Measurements from ENCODE around the gene DPP10.

DPP10 gene

DNA sequence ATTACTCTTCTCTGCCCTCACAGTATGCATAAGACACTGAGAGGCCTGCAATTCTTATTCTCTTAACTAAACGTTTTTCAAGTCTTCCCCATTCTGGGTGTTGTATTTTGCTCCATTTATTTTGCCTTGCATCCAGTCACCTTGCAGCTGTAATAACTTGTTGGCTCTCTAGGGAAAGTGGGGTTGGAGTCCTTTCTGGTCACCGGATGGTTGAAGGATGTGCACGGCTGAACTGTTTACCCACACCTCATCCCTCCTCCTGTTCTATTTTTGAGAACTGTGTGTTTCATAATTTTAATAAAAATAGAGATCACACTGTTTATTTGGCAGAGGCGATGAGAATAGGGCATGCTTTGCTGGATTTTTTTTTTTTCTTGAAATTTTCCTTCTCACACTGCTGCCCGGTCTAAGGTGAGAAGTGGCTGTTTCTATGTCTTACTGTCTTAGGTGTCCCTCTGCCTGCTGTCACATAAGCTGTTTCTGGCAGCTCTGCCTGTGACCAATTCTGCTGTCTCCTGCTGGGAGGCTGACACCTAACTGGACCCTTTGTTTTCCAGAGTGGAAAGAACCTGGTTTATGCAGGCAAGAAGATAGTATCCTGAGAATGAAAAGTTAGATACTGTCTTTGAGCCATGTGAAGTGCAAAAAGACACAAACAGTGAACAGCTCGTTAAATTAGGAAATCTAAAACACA lies 342.6 kb downstream of the DPP10 start:
- no peak overlapping the region for H3K4me3 ChIP-seq (ENCODE audit: control insufficient read depth, low read depth, low read length)
- TF ChIP-seq, protein P1, sequence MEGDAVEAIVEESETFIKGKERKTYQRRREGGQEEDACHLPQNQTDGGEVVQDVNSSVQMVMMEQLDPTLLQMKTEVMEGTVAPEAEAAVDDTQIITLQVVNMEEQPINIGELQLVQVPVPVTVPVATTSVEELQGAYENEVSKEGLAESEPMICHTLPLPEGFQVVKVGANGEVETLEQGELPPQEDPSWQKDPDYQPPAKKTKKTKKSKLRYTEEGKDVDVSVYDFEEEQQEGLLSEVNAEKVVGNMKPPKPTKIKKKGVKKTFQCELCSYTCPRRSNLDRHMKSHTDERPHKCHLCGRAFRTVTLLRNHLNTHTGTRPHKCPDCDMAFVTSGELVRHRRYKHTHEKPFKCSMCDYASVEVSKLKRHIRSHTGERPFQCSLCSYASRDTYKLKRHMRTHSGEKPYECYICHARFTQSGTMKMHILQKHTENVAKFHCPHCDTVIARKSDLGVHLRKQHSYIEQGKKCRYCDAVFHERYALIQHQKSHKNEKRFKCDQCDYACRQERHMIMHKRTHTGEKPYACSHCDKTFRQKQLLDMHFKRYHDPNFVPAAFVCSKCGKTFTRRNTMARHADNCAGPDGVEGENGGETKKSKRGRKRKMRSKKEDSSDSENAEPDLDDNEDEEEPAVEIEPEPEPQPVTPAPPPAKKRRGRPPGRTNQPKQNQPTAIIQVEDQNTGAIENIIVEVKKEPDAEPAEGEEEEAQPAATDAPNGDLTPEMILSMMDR (conservative IDR thresholded peaks at IDR 0.05; ENCODE audit: control insufficient read depth, insufficient read depth, low read depth, low read length): no peak
- DNase-seq (ENCODE audit: low read depth): no peak

DNA sequence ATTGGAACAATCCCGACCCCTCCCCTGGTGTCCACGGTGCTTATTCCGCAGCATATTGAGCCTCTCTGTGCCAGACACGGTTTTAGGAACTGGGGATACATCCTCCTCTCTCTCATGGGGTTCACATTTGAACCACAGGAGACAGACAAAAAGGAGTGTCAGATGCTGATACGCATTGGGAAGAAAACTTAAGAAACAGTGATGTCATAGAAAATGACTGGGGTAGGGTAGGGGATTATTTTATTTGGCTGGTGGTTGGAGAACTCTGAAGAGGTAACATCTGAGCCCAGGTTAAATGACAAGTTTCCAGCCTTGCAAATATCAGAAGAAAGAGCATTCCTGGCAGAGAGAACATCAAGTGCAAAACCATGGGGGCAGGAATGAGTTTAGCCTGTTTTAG lies 344.5 kb downstream of the DPP10 start:
- TF ChIP-seq, protein P1 (conservative IDR thresholded peaks at IDR 0.05; ENCODE audit: control insufficient read depth, insufficient read depth, low read depth, low read length): no peak
- no peak overlapping the region for H3K4me3 ChIP-seq (ENCODE audit: control insufficient read depth, low read depth, low read length)
- no peak for DNase-seq (ENCODE audit: low read depth)

DNA sequence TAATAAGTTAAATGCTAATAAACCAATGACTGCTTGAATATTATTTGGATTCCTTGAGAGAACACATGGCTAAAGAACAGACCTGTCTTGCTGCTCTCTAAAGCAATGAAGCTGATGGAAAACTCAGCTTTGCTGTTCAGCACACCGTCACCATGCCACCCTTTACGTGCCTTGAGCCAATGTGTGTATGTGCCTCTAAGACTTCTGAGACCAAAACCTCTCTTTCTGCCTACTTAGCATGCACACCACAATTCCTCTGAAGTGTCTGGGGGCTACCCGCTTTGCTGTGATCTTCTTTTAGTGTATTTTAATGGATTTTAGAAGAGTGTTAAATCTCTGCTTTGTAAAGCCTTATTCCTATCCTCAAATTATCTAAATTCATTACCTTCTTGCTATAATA lies 345.0 kb downstream of the DPP10 start:
- TF ChIP-seq, protein P1 (conservative IDR thresholded peaks at IDR 0.05; ENCODE audit: control insufficient read depth, insufficient read depth, low read depth, low read length): no peak
- no peak for DNase-seq (ENCODE audit: low read depth)

DNA sequence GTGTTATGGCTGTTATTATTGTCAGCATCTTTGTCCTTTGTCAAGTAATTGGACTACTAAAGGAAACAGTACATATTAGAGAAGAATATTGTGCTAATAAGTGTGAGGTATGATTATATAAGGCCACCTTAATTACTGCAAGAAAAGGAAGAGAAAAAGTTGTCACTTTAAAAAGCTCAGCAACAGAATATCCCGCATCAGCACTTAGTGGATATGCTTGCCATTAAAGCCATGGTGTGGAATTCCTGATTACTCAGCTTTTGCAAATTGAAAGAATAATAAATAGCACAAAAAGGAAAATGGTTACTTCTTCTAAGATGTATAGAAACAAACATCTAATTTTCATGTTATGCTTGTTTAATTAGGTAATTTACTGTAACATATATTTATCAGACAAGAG lies 347.5 kb downstream of the DPP10 start:
- no peak for DNase-seq (ENCODE audit: low read depth)
- H3K4me3 ChIP-seq (ENCODE audit: control insufficient read depth, low read depth, low read length): no peak overlapping the region
- TF ChIP-seq, protein P1 (conservative IDR thresholded peaks at IDR 0.05; ENCODE audit: control insufficient read depth, insufficient read depth, low read depth, low read length): no peak

More for the DNA sequence above, 345.0 kb downstream of the DPP10 start:
- no peak overlapping the region for H3K4me3 ChIP-seq (ENCODE audit: control insufficient read depth, low read depth, low read length)

DNA sequence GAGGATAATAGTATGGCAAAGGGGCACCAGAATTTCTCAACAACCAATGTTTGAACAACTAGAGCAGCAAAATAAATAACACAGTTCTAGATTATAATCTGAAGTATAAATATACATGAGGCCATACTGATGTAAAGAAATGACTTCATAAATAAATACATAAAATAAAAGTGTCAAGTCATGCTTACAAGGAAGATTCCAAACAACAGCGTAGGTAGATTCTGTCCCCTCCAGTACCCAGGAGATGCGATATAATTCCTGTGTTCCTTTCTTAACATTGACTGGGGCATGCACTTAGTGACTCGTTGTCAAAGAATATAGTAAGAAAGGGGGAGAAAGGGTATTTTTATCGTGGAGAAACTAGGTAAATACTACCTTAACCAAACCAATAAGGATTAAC lies 355.1 kb downstream of the DPP10 start:
- TF ChIP-seq, protein P1 (conservative IDR thresholded peaks at IDR 0.05; ENCODE audit: control insufficient read depth, insufficient read depth, low read depth, low read length): no peak
- H3K4me3 ChIP-seq (ENCODE audit: control insufficient read depth, low read depth, low read length): no peak overlapping the region
- no peak for DNase-seq (ENCODE audit: low read depth)

DNA sequence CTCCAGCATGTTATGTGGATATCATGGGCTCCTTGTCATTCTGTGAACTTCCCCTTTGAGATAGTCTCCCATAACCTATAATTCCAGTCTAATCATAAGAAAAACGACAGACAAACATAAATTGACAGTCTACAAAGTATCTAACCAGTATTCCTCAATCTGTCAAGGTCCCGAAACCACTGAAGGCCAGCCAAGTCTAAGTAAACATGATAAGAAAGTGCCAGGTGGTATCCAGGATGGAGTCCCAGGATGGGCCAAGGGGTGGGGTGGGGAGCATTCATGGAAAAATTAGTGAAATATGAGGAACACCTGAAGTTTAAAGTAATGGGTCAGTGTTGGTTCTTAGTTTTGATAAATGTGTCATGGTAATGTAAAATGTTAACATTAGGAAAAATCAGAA lies 355.5 kb downstream of the DPP10 start:
- H3K4me3 ChIP-seq (ENCODE audit: control insufficient read depth, low read depth, low read length): no peak overlapping the region
- TF ChIP-seq, protein P1 (conservative IDR thresholded peaks at IDR 0.05; ENCODE audit: control insufficient read depth, insufficient read depth, low read depth, low read length): no peak
- no peak for DNase-seq (ENCODE audit: low read depth)

All from fibroblast of mammary gland (primary cell).